H1 (cell line): ENCODE measurements around the gene SLC38A8.

Experiments
- EGR1 ChIP-seq: IDR thresholded peaks from 2 replicates; pipeline ENCODE4 v1.6.1; 2011; ENCODE audit warnings: low read depth, low read length, borderline replicate concordance
- POLR2A ChIP-seq, 2 experiments: IDR thresholded peaks; 1 replicate in 1 of 2; 2 replicates in 1 of 2; pipeline ENCODE4 v1.6.1; 2011; ENCODE audit warnings: low read depth in 2 of 2, low read length in 2 of 2, mild to moderate bottlenecking in 2 of 2; ENCODE audit errors: control extremely low read depth in 1 of 2
- POLR2AphosphoS5 ChIP-seq: IDR thresholded peaks from 2 replicates; pipeline ENCODE4 v1.6.1; 2011; ENCODE audit warnings: low read depth, low read length
- TF ChIP-seq, protein P1 (sequence below), 3 experiments: IDR thresholded peaks; 1 replicate in 2 of 3; 2 replicates in 1 of 3; pipeline versions ENCODE4 v1.5.1 to v1.6.1; 2011; ENCODE audit warnings: low read length in 3 of 3, mild to moderate bottlenecking in 3 of 3, inconsistent platforms in 2 of 3, low read depth in 1 of 3, moderate library complexity in 1 of 3; ENCODE audit not compliant: insufficient read depth in 1 of 3; ENCODE audit errors: control extremely low read depth in 1 of 3

DNA sequence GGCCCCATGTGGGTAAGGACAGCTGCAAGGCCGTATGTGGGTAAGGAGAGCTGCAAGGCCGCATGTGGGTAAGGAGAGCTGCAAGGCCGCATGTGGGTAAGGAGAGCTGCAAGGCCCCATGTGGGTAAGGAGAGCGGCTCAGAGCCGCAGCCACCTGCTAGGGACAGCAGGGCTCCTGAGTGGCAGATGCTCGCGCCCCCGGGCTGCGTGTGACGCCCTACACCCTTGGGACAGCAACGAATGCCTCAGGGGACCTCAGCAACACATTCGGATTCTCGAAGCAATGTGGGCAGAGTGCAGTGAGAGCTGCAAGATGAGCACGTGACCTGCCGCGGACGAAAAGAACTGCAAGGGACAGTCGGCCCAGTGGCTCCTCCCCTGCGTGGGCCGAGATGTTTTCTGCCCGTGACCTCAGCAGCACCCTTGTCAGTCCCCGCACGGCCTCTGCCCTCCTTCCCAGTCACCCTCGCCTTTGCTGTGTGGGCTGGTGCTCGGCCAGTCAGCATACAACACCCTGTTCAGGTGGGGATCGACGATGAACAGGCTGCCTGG lies 9.6 kb upstream of the SLC38A8 start:
- TF ChIP-seq POLR2A (IDR thresholded peaks at IDR 0.05; ENCODE audit: control extremely low read depth in 1 of 2, low read depth in 2 of 2, low read length in 2 of 2) (no peak), POLR2AphosphoS5 (no peak), EGR1 (no peak)
- TF ChIP-seq, protein P1, sequence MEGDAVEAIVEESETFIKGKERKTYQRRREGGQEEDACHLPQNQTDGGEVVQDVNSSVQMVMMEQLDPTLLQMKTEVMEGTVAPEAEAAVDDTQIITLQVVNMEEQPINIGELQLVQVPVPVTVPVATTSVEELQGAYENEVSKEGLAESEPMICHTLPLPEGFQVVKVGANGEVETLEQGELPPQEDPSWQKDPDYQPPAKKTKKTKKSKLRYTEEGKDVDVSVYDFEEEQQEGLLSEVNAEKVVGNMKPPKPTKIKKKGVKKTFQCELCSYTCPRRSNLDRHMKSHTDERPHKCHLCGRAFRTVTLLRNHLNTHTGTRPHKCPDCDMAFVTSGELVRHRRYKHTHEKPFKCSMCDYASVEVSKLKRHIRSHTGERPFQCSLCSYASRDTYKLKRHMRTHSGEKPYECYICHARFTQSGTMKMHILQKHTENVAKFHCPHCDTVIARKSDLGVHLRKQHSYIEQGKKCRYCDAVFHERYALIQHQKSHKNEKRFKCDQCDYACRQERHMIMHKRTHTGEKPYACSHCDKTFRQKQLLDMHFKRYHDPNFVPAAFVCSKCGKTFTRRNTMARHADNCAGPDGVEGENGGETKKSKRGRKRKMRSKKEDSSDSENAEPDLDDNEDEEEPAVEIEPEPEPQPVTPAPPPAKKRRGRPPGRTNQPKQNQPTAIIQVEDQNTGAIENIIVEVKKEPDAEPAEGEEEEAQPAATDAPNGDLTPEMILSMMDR (IDR thresholded peaks at IDR 0.05; ENCODE audit: control extremely low read depth in 1 of 3, insufficient read depth in 1 of 3, low read depth in 1 of 3, low read length in 3 of 3) = no peak
